HepG2 (cell line): ENCODE measurements around the gene NDN. TPM values are rescaled to one million over a fixed set of nuclear protein-coding genes. Genes with fewer than 3 reads are reported as not detected.
A peak's percentile ranks its signal among the peaks of the same experiment; 100 is the strongest.

Experiments used
- HINFP ChIP-seq: sonication (generic); formaldehyde crosslinking; IDR thresholded peaks from 2 replicates; pipeline ENCODE4 v1.4.0; 2020; ENCODE audit warnings: low read depth, mild to moderate bottlenecking, missing genetic modification reagents
- JUND ChIP-seq: sonication (generic); formaldehyde crosslinking; IDR thresholded peaks from 2 replicates; pipeline ENCODE4 v1.8.0; 2022; ENCODE audit warnings: mild to moderate bottlenecking, missing genetic modification reagents
- KDM6A ChIP-seq: IDR thresholded peaks from 2 replicates; pipeline ENCODE4 v1.6.1; 2016; ENCODE audit warnings: low read depth
- MAZ ChIP-seq, 2 experiments: sonication (generic) in 1 of 2; formaldehyde crosslinking in 1 of 2; IDR thresholded peaks; 2 replicates each; pipeline versions ENCODE4 v1.5.0 to v1.6.1; 2012 to 2020; ENCODE audit warnings: low read depth in 2 of 2, mild to moderate bottlenecking in 2 of 2, borderline replicate concordance in 1 of 2, improper control_type of control experiment in 1 of 2, low read length in 1 of 2, missing genetic modification reagents in 1 of 2, moderate library complexity in 1 of 2
- RAD21 ChIP-seq: fragments of 450-650 bp; formaldehyde crosslinking; IDR thresholded peaks from 2 replicates; pipeline ENCODE4 v1.5.0; 2020; ENCODE audit warnings: mild to moderate bottlenecking
- SMC3 ChIP-seq: IDR thresholded peaks from 2 replicates; pipeline ENCODE4 v1.6.1; 2011; ENCODE audit warnings: low read length, improper control_type of control experiment
- SNAPC4 ChIP-seq: sonication (generic); formaldehyde crosslinking; IDR thresholded peaks from 2 replicates; pipeline ENCODE4 v1.4.0; 2020; ENCODE audit warnings: mild to moderate bottlenecking, missing genetic modification reagents
- STAG1 ChIP-seq: sonication (generic); formaldehyde crosslinking; IDR thresholded peaks from 2 replicates; pipeline ENCODE4 v1.4.0; 2020; ENCODE audit warnings: missing genetic modification reagents
- STAT6 ChIP-seq: sonication (generic); formaldehyde crosslinking; IDR thresholded peaks from 2 replicates; pipeline ENCODE4 v1.4.0; 2020; ENCODE audit warnings: missing genetic modification reagents, mild to moderate bottlenecking, borderline replicate concordance
- ZEB1 ChIP-seq: IDR thresholded peaks from 2 replicates; pipeline ENCODE4 v1.6.1; 2012; ENCODE audit warnings: mild to moderate bottlenecking, low read depth, inconsistent platforms; ENCODE audit not compliant: insufficient replicate concordance
- ZNF275 ChIP-seq: sonication (generic); formaldehyde crosslinking; IDR thresholded peaks from 2 replicates; pipeline ENCODE4 v1.8.0; 2022; ENCODE audit warnings: missing genetic modification reagents, mild to moderate bottlenecking, inconsistent platforms, borderline replicate concordance
- ZNF431 ChIP-seq: sonication (generic); formaldehyde crosslinking; IDR thresholded peaks from 2 replicates; pipeline ENCODE4 v1.9.0; 2022; ENCODE audit warnings: missing genetic modification reagents, low read depth, mild to moderate bottlenecking, borderline replicate concordance
- ZNF550 ChIP-seq: sonication (generic); formaldehyde crosslinking; IDR thresholded peaks from 2 replicates; pipeline ENCODE4 v1.4.0; 2020; ENCODE audit warnings: mild to moderate bottlenecking, missing genetic modification reagents, borderline replicate concordance
- ZNF674 ChIP-seq: sonication (generic); formaldehyde crosslinking; IDR thresholded peaks from 2 replicates; pipeline ENCODE4 v1.5.0; 2020; ENCODE audit warnings: low read depth, mild to moderate bottlenecking, missing genetic modification reagents
- ZNF710 ChIP-seq: sonication (generic); formaldehyde crosslinking; IDR thresholded peaks from 2 replicates; pipeline ENCODE4 v1.5.0; 2020; ENCODE audit warnings: mild to moderate bottlenecking, missing genetic modification reagents, borderline replicate concordance
- ZSCAN21 ChIP-seq: sonication (generic); formaldehyde crosslinking; IDR thresholded peaks from 2 replicates; pipeline ENCODE4 v1.8.0; 2022; ENCODE audit warnings: mild to moderate bottlenecking, missing genetic modification reagents, moderate library complexity, borderline replicate concordance
- polyA plus RNA-seq, 8 experiments: library from polyadenylated mRNA; depleted of rRNA in 3 of 8; stranded (reverse) in 7 of 8; unstranded in 1 of 8; fragments of >200 nt; fragmentation: Illumina TruSeq in 4 of 8; extraction: Trizol in 4 of 8; gene quantifications; 2 replicates each; pipeline versions ENCODE4 v1.2.1 to v1.2.3, GENCODE V29; 2011 to 2016; ENCODE audit warnings: low read depth in 4 of 8, missing spikeins in 1 of 8, mixed read lengths in 1 of 8; ENCODE audit not compliant: insufficient read depth in 1 of 8
- total RNA-seq, 5 experiments: library from RNA; depleted of rRNA; stranded (reverse); fragments of >200 nt; fragmentation: Illumina TruSeq; extraction: Trizol; gene quantifications; 2 replicates each; pipeline ENCODE4 v1.2.3, GENCODE V29; 2016; ENCODE audit warnings: low read depth in 1 of 5

Gene NDN
- total and polyA plus RNA-seq, 2 of the 13 experiments (the other 11 are each of a cell fraction or from before 2014, with no cell fraction given) = 0.03 TPM; not detected in 1

GRCh38 chr15:23648920-23649515, 38.1 kb downstream of the NDN start (continued):
- TF ChIP-seq STAT6 (CRISPR knock-in tag) (no peak), ZNF550 (CRISPR knock-in tag) (no peak), SNAPC4 (no peak), ZEB1 (no peak), ZNF275 (no peak), HINFP (CRISPR knock-in tag) (no peak), SMC3 (peak; percentile 86), STAG1 (CRISPR knock-in tag) (peak; percentile 79), MAZ (IDR thresholded peaks at IDR 0.05; ENCODE audit: borderline replicate concordance, low read depth, low read length) (no peak), MAZ (CRISPR knock-in tag; IDR thresholded peaks at IDR 0.05; ENCODE audit: low read depth) (no peak), ZNF710 (no peak), KDM6A (CRISPR knock-in tag) (no peak), ZSCAN21 (CRISPR knock-in tag) (no peak), ZNF674 (no peak), JUND (CRISPR knock-in tag) (no peak), ZNF431 (CRISPR knock-in tag) (no peak), RAD21 (CRISPR knock-in tag) (0 out of 2 replicates have a peak, but pooled peaks have one; percentile 41)
